Transverse colon (tissue), 3 donors: ENCODE data around the gene TNFRSF12A.

Experiments
- EP300 ChIP-seq: sonication (generic); formaldehyde crosslinking; IDR thresholded peaks from one replicate; pipeline ENCODE4 v1.6.1; 2017; ENCODE audit warnings: antibody characterized with exemption, low read depth
- POLR2A ChIP-seq: fragments of 450-650 bp; IDR thresholded peaks from one replicate; pipeline ENCODE4 v1.6.1; 2016; ENCODE audit warnings: antibody characterized with exemption, mild to moderate bottlenecking, moderate library complexity
- TF ChIP-seq, protein P1 (sequence below), 5 experiments: fragments of 200-600 bp in 3 of 5; fragments of 450-650 bp in 2 of 5; sonication (generic) in 3 of 5; IDR thresholded peaks; 1 replicate in 2 of 5; 2 replicates in 3 of 5; pipeline ENCODE4 v1.5.1; 2016 to 2017; ENCODE audit warnings: antibody characterized with exemption in 5 of 5, inconsistent platforms in 3 of 5, mild to moderate bottlenecking in 2 of 5, moderate library complexity in 1 of 5

DNA sequence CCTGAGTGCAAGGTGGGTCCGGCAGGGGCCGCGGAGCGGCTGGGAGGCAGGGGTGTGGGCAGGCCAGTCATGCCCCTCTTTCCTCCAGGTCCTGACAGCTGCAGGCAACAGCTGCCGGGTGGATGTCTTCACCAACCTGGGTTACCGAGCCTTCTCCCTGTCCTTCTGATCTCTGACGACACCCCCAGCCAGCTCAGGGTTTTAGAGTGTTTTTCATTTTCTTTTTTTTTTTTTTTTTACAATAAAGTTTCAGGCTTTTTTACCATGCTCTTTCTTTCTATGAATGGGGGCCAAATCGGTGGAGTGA is 7.3 kb downstream of the TNFRSF12A start:
- no peak for TF ChIP-seq EP300
- TF ChIP-seq, protein P1, sequence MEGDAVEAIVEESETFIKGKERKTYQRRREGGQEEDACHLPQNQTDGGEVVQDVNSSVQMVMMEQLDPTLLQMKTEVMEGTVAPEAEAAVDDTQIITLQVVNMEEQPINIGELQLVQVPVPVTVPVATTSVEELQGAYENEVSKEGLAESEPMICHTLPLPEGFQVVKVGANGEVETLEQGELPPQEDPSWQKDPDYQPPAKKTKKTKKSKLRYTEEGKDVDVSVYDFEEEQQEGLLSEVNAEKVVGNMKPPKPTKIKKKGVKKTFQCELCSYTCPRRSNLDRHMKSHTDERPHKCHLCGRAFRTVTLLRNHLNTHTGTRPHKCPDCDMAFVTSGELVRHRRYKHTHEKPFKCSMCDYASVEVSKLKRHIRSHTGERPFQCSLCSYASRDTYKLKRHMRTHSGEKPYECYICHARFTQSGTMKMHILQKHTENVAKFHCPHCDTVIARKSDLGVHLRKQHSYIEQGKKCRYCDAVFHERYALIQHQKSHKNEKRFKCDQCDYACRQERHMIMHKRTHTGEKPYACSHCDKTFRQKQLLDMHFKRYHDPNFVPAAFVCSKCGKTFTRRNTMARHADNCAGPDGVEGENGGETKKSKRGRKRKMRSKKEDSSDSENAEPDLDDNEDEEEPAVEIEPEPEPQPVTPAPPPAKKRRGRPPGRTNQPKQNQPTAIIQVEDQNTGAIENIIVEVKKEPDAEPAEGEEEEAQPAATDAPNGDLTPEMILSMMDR (IDR thresholded peaks at IDR 0.05): no peak
- TF ChIP-seq POLR2A: no peak
